Activated naive CD8-positive, alpha-beta T cell (primary cell): ENCODE data around the gene TRABD2B.

Experiments used
- H3K27ac Mint-ChIP-seq: one replicate; pipeline ENCODE4 v1.8.0; 2021; ENCODE audit warnings: mixed read lengths
- H3K27me3 Mint-ChIP-seq: one replicate; pipeline ENCODE4 v1.8.0; 2021; ENCODE audit warnings: mixed read lengths
- H3K36me3 Mint-ChIP-seq: one replicate; pipeline ENCODE4 v1.8.0; 2021; ENCODE audit warnings: mixed read lengths
- H3K4me1 Mint-ChIP-seq: one replicate; pipeline ENCODE4 v1.8.0; 2021; ENCODE audit warnings: low read depth, mixed read lengths
- H3K4me3 Mint-ChIP-seq: one replicate; pipeline ENCODE4 v1.8.0; 2021; ENCODE audit warnings: mild to moderate bottlenecking, mixed read lengths
- H3K9me3 Mint-ChIP-seq: one replicate; pipeline ENCODE4 v1.8.0; 2021; ENCODE audit warnings: low read depth, mixed read lengths

Gene TRABD2B

GRCh38 chr1:47725000-47725473 is 272.1 kb downstream of the TRABD2B start:
- peaks cover 12% of the 10 kb centered on the region for H3K4me1 Mint-ChIP-seq
- no peak overlapping the region for H3K27ac Mint-ChIP-seq
- H3K36me3 Mint-ChIP-seq, result no peaks in the 10 kb centered on the region
- no peak overlapping the region for H3K4me3 Mint-ChIP-seq
- H3K27me3 Mint-ChIP-seq, result peaks cover 21% of the 10 kb centered on the region
- H3K9me3 Mint-ChIP-seq, result no peaks in the 10 kb centered on the region

GRCh38 chr1:47724432-47724999 is 272.7 kb downstream of the TRABD2B start:
- H3K9me3 Mint-ChIP-seq, result no peaks in the 10 kb centered on the region
- no peak overlapping the region for H3K4me3 Mint-ChIP-seq
- H3K36me3 Mint-ChIP-seq, result no peaks in the 10 kb centered on the region
- H3K4me1 Mint-ChIP-seq, result peaks cover 12% of the 10 kb centered on the region
- H3K27me3 Mint-ChIP-seq, result peaks cover 21% of the 10 kb centered on the region
- H3K27ac Mint-ChIP-seq, result no peak overlapping the region

GRCh38 chr1:47722909-47723580 is 274.1 kb downstream of the TRABD2B start:
- H3K27ac Mint-ChIP-seq, result no peak overlapping the region
- no peaks in the 10 kb centered on the region for H3K9me3 Mint-ChIP-seq
- peaks cover 21% of the 10 kb centered on the region for H3K27me3 Mint-ChIP-seq
- H3K4me3 Mint-ChIP-seq, result no peak overlapping the region
- H3K36me3 Mint-ChIP-seq, result no peaks in the 10 kb centered on the region
- peaks cover 12% of the 10 kb centered on the region for H3K4me1 Mint-ChIP-seq

- H3K4me3 Mint-ChIP-seq, result no peak overlapping the region
- no peaks in the 10 kb centered on the region for H3K36me3 Mint-ChIP-seq
- no peaks in the 10 kb centered on the region for H3K9me3 Mint-ChIP-seq
- peaks cover 21% of the 10 kb centered on the region for H3K27me3 Mint-ChIP-seq
- no peak overlapping the region for H3K27ac Mint-ChIP-seq
- peaks cover 12% of the 10 kb centered on the region for H3K4me1 Mint-ChIP-seq
Observed at GRCh38 chr1:47722101-47722500, 275.1 kb downstream of the TRABD2B start.

GRCh38 chr1:47720111-47720510 is 277.1 kb downstream of the TRABD2B start:
- Mint-ChIP-seq H3K4me3 (no peak overlapping the region), H3K36me3 (no peaks in the 10 kb centered on the region), H3K27ac (no peak overlapping the region)

GRCh38 chr1:47717341-47717740 is 279.8 kb downstream of the TRABD2B start:
- H3K9me3 Mint-ChIP-seq, result no peaks in the 10 kb centered on the region
- H3K27me3 Mint-ChIP-seq, result peaks cover 33% of the 10 kb centered on the region
- no peak overlapping the region for H3K4me3 Mint-ChIP-seq

More at GRCh38 chr1:47720111-47720510, 277.1 kb downstream of the TRABD2B start:
- peaks cover 22% of the 10 kb centered on the region for H3K27me3 Mint-ChIP-seq
- no peaks in the 10 kb centered on the region for H3K4me1 Mint-ChIP-seq
- H3K9me3 Mint-ChIP-seq, result no peaks in the 10 kb centered on the region

GRCh38 chr1:47713975-47714767 is 283.0 kb downstream of the TRABD2B start:
- Mint-ChIP-seq H3K4me3 (no peak overlapping the region), H3K9me3 (no peaks in the 10 kb centered on the region), H3K27ac (no peak overlapping the region), H3K36me3 (no peaks in the 10 kb centered on the region), H3K4me1 (peaks cover 5% of the 10 kb centered on the region), H3K27me3 (peaks cover 37% of the 10 kb centered on the region)

More at GRCh38 chr1:47717341-47717740, 279.8 kb downstream of the TRABD2B start:
- H3K4me1 Mint-ChIP-seq, result no peaks in the 10 kb centered on the region
- H3K27ac Mint-ChIP-seq, result no peak overlapping the region
- no peaks in the 10 kb centered on the region for H3K36me3 Mint-ChIP-seq

GRCh38 chr1:47713333-47713953 is 283.7 kb downstream of the TRABD2B start:
- peaks cover 6% of the 10 kb centered on the region for H3K4me1 Mint-ChIP-seq
- H3K27me3 Mint-ChIP-seq, result peaks cover 37% of the 10 kb centered on the region
- H3K27ac Mint-ChIP-seq, result no peak overlapping the region
- H3K9me3 Mint-ChIP-seq, result no peaks in the 10 kb centered on the region
- no peak overlapping the region for H3K4me3 Mint-ChIP-seq
- H3K36me3 Mint-ChIP-seq, result no peaks in the 10 kb centered on the region

GRCh38 chr1:47712596-47713299 is 284.4 kb downstream of the TRABD2B start:
- no peak overlapping the region for H3K27ac Mint-ChIP-seq
- peaks cover 40% of the 10 kb centered on the region for H3K27me3 Mint-ChIP-seq
- no peak overlapping the region for H3K4me3 Mint-ChIP-seq
- H3K9me3 Mint-ChIP-seq, result no peaks in the 10 kb centered on the region
- peaks cover 9% of the 10 kb centered on the region for H3K4me1 Mint-ChIP-seq
- no peaks in the 10 kb centered on the region for H3K36me3 Mint-ChIP-seq

GRCh38 chr1:47711848-47712492 is 285.2 kb downstream of the TRABD2B start:
- Mint-ChIP-seq H3K27me3 (peaks cover 41% of the 10 kb centered on the region), H3K4me3 (no peak overlapping the region), H3K4me1 (peaks cover 9% of the 10 kb centered on the region), H3K27ac (no peak overlapping the region), H3K9me3 (no peaks in the 10 kb centered on the region), H3K36me3 (no peaks in the 10 kb centered on the region)

- Mint-ChIP-seq H3K4me1 (peaks cover 9% of the 10 kb centered on the region), H3K4me3 (no peak overlapping the region), H3K9me3 (no peaks in the 10 kb centered on the region), H3K36me3 (no peaks in the 10 kb centered on the region), H3K27ac (no peak overlapping the region), H3K27me3 (peaks cover 39% of the 10 kb centered on the region)
Observed at GRCh38 chr1:47711184-47711847, 285.9 kb downstream of the TRABD2B start.
